ENCODE data around the gene PAEP. TPM values are rescaled to one million over a fixed set of nuclear protein-coding genes. Genes with fewer than 3 reads are reported as not detected.

The PAEP gene
- total RNA-seq, 2 donors from 2014 or later = not detected

- Histone ChIP-seq H3K27me3 (no peaks in the 10 kb centered on the region), H3K4me3 (no peak overlapping the region), H3K9me3 (no peaks in the 10 kb centered on the region), H3K27ac (no peak overlapping the region), H3K4me1 (no peaks in the 10 kb centered on the region), H3K36me3 (no peaks in the 10 kb centered on the region)
- no peak for DNase-seq (ENCODE audit: low spot score)
- TF ChIP-seq CTCF (IDR thresholded peaks at IDR 0.05) = no peak
These were observed 46.2 kb upstream of the PAEP start for GRCh38 chr9:135515083-135515951.

- Histone ChIP-seq H3K9me3 (no peaks in the 10 kb centered on the region), H3K27ac (no peak overlapping the region), H3K4me3 (no peak overlapping the region), H3K36me3 (no peaks in the 10 kb centered on the region), H3K4me1 (no peaks in the 10 kb centered on the region), H3K27me3 (no peaks in the 10 kb centered on the region)
- DNase-seq (ENCODE audit: low spot score) = no peak
- no peak for TF ChIP-seq CTCF (IDR thresholded peaks at IDR 0.05)
These were observed 45.3 kb upstream of the PAEP start for GRCh38 chr9:135516132-135516860.

- Histone ChIP-seq H3K9me3 (no peaks in the 10 kb centered on the region), H3K4me3 (no peak overlapping the region), H3K4me1 (no peaks in the 10 kb centered on the region), H3K27me3 (no peaks in the 10 kb centered on the region), H3K27ac (no peak overlapping the region), H3K36me3 (no peaks in the 10 kb centered on the region)
- TF ChIP-seq CTCF (IDR thresholded peaks at IDR 0.05) = no peak
- no peak for DNase-seq (ENCODE audit: low spot score)
These were observed 44.1 kb upstream of the PAEP start for GRCh38 chr9:135517407-135517822.

GRCh38 chr9:135519179-135519971 is 42.2 kb upstream of the PAEP start:
- no peaks in the 10 kb centered on the region for H3K9me3 ChIP-seq
- H3K36me3 ChIP-seq = no peaks in the 10 kb centered on the region
- TF ChIP-seq CTCF (IDR thresholded peaks at IDR 0.05) = no peak
- no peak for DNase-seq (ENCODE audit: low spot score)
- H3K27me3 ChIP-seq = no peaks in the 10 kb centered on the region
- no peaks in the 10 kb centered on the region for H3K4me1 ChIP-seq
- no peak overlapping the region for H3K27ac ChIP-seq
- H3K4me3 ChIP-seq = no peak overlapping the region

GRCh38 chr9:135520916-135521607 is 40.5 kb upstream of the PAEP start, which contains the start of gene LCN1:
Gene LCN1, plus strand, starts transcription at chr9:135521440. Its CDS starts 58 bp downstream, at chr9:135521498.
- no peak within 1 kb of the TSS for H3K4me3 ChIP-seq
- no peak for DNase-seq (ENCODE audit: low spot score)
- H3K4me1 ChIP-seq = no peaks in the 10 kb centered on the region
- no peaks in the 10 kb centered on the region for H3K9me3 ChIP-seq
- no peak for TF ChIP-seq CTCF (IDR thresholded peaks at IDR 0.05)
- no peaks in the 10 kb centered on the region for H3K36me3 ChIP-seq
- no peaks in the 10 kb centered on the region for H3K27me3 ChIP-seq
- H3K27ac ChIP-seq = no peak within 1 kb of the TSS
